H9 (cell line): ENCODE data around the gene ANKFY1. TPM values are rescaled to one million over a fixed set of nuclear protein-coding genes. Genes with fewer than 3 reads are reported as not detected.

Experiments
- DNase-seq: peaks from one replicate; pipeline ENCODE4 v3.0.0-alpha.2; 2017
- H2AFZ ChIP-seq: one replicate; pipeline ENCODE4 v1.6.1; 2013; ENCODE audit warnings: mild to moderate bottlenecking, low read length, control low read depth, moderate library complexity
- H2AK5ac ChIP-seq: 2 replicates; pipeline ENCODE4 v1.6.1; 2013; ENCODE audit warnings: low read length, control low read depth, mixed read lengths; ENCODE audit not compliant: insufficient read length
- H2BK120ac ChIP-seq: one replicate; pipeline ENCODE4 v1.6.1; 2013; ENCODE audit warnings: low read depth, mild to moderate bottlenecking, low read length, control low read depth, inconsistent platforms; ENCODE audit not compliant: poor library complexity, severe bottlenecking
- H2BK12ac ChIP-seq: 2 replicates; pipeline ENCODE4 v1.6.1; 2013; ENCODE audit warnings: low read length, control low read depth, mixed read lengths, low read depth; ENCODE audit not compliant: insufficient read length
- H2BK15ac ChIP-seq: 2 replicates; pipeline ENCODE4 v1.6.1; 2013; ENCODE audit warnings: low read depth, low read length, control low read depth
- H2BK20ac ChIP-seq: one replicate; pipeline ENCODE4 v1.6.1; 2013; ENCODE audit warnings: low read depth, mild to moderate bottlenecking, low read length, control low read depth, inconsistent platforms; ENCODE audit not compliant: poor library complexity, severe bottlenecking
- H2BK5ac ChIP-seq: 2 replicates; pipeline ENCODE4 v1.6.1; 2013; ENCODE audit warnings: low read length, control low read depth, mixed read lengths; ENCODE audit not compliant: insufficient read length
- H3K14ac ChIP-seq: 2 replicates; pipeline ENCODE4 v1.6.1; 2013; ENCODE audit warnings: low read length, control low read depth; ENCODE audit not compliant: insufficient read depth
- H3K18ac ChIP-seq: 2 replicates; pipeline ENCODE4 v1.6.1; 2013; ENCODE audit warnings: low read depth, mild to moderate bottlenecking, mixed read lengths, low read length, control low read depth; ENCODE audit not compliant: insufficient read length
- H3K23ac ChIP-seq: 2 replicates; pipeline ENCODE4 v1.6.1; 2013; ENCODE audit warnings: low read length, control low read depth, mixed read lengths, low read depth; ENCODE audit not compliant: insufficient read length
- H3K23me2 ChIP-seq: 2 replicates; pipeline ENCODE4 v1.6.1; 2013; ENCODE audit warnings: low read depth, mild to moderate bottlenecking, mixed read lengths, low read length, control low read depth; ENCODE audit not compliant: insufficient read length, poor library complexity, severe bottlenecking
- H3K27ac ChIP-seq: 2 replicates; pipeline ENCODE4 v1.5.1; 2013; ENCODE audit warnings: low read length, control low read depth, mixed read lengths, low read depth; ENCODE audit not compliant: insufficient read length
- H3K27me3 ChIP-seq: 2 replicates; pipeline ENCODE4 v1.6.1; 2013; ENCODE audit warnings: low read length, control low read depth, inconsistent platforms; ENCODE audit not compliant: insufficient read depth
- H3K4ac ChIP-seq: 2 replicates; pipeline ENCODE4 v1.6.1; 2013; ENCODE audit warnings: low read depth, mild to moderate bottlenecking, control low read depth, inconsistent platforms, low read length, moderate library complexity
- H3K4me1 ChIP-seq: 2 replicates; pipeline ENCODE4 v1.6.1; 2013; ENCODE audit warnings: low read length, control low read depth, inconsistent platforms; ENCODE audit not compliant: insufficient read depth
- H3K4me2 ChIP-seq: 2 replicates; pipeline ENCODE4 v1.6.1; 2013; ENCODE audit warnings: low read length, control low read depth, mixed read lengths; ENCODE audit not compliant: insufficient read length, insufficient read depth
- H3K56ac ChIP-seq: 2 replicates; pipeline ENCODE4 v1.6.1; 2013; ENCODE audit warnings: low read depth, mild to moderate bottlenecking, mixed read lengths, low read length, control low read depth; ENCODE audit not compliant: insufficient read length
- H3K79me1 ChIP-seq: 2 replicates; pipeline ENCODE4 v1.6.1; 2013; ENCODE audit warnings: low read depth, mild to moderate bottlenecking, moderate library complexity, low read length, control low read depth, inconsistent platforms; ENCODE audit not compliant: insufficient read depth, poor library complexity, severe bottlenecking
- H3K79me2 ChIP-seq: 2 replicates; pipeline ENCODE4 v1.6.1; 2013; ENCODE audit warnings: low read length, control low read depth, inconsistent platforms; ENCODE audit not compliant: insufficient read depth
- H3K9ac ChIP-seq: 2 replicates; pipeline ENCODE4 v1.6.1; 2013; ENCODE audit warnings: low read length, control low read depth, mixed read lengths; ENCODE audit not compliant: insufficient read length; ENCODE audit errors: extremely low read depth
- H3K9me3 ChIP-seq: one replicate; pipeline ENCODE4 v1.6.1; 2013; ENCODE audit warnings: low read depth, low read length, inconsistent platforms; ENCODE audit not compliant: control insufficient read depth
- H3T11ph ChIP-seq: one replicate; pipeline ENCODE4 v1.6.1; 2013; ENCODE audit warnings: mild to moderate bottlenecking, low read length, control low read depth, inconsistent platforms
- H4K20me1 ChIP-seq: one replicate; pipeline ENCODE4 v1.6.1; 2013; ENCODE audit not compliant: control insufficient read depth, insufficient read length, insufficient read depth
- H4K5ac ChIP-seq: 2 replicates; pipeline ENCODE4 v1.6.1; 2013; ENCODE audit warnings: low read depth, mild to moderate bottlenecking, mixed read lengths, low read length, control low read depth; ENCODE audit not compliant: insufficient read length
- H4K8ac ChIP-seq: replicated peaks from 2 replicates; pipeline ENCODE4 v1.6.1; 2013; ENCODE audit warnings: low read length, control low read depth, mixed read lengths, low read depth; ENCODE audit not compliant: insufficient read length
- H4K91ac ChIP-seq: 2 replicates; pipeline ENCODE4 v1.6.1; 2013; ENCODE audit warnings: low read depth, mild to moderate bottlenecking, moderate library complexity, mixed read lengths, low read length, control low read depth; ENCODE audit not compliant: insufficient read length
- H3K27ac Mint-ChIP-seq, 3 experiments: 2 replicates in 2 of 3; 3 replicates in 1 of 3; pipeline ENCODE4 v1.8.0; 2020 to 2021; ENCODE audit warnings: mixed read lengths in 3 of 3, mild to moderate bottlenecking in 1 of 3, moderate library complexity in 1 of 3
- H3K27me3 Mint-ChIP-seq: 2 replicates; pipeline ENCODE4 v1.8.0; 2021; ENCODE audit warnings: low read depth, mild to moderate bottlenecking, moderate library complexity, mixed read lengths
- H3K36me3 Mint-ChIP-seq, 3 experiments: 2 replicates in 2 of 3; 3 replicates in 1 of 3; pipeline ENCODE4 v1.8.0; 2020 to 2021; ENCODE audit warnings: low read depth in 3 of 3, mixed read lengths in 3 of 3; ENCODE audit not compliant: insufficient read depth in 1 of 3
- H3K4me1 Mint-ChIP-seq, 2 experiments: 2 replicates each; pipeline ENCODE4 v1.8.0; 2020; ENCODE audit warnings: mixed read lengths in 2 of 2
- H3K4me3 Mint-ChIP-seq, 2 experiments: 2 replicates in 1 of 2; 3 replicates in 1 of 2; pipeline ENCODE4 v1.8.0; 2020 to 2021; ENCODE audit warnings: mild to moderate bottlenecking in 2 of 2, mixed read lengths in 2 of 2, moderate library complexity in 1 of 2
- H3K9me3 Mint-ChIP-seq, 2 experiments: 2 replicates in 1 of 2; 3 replicates in 1 of 2; pipeline ENCODE4 v1.8.0; 2020; ENCODE audit warnings: mild to moderate bottlenecking in 2 of 2, mixed read lengths in 2 of 2, moderate library complexity in 1 of 2
- CTCF ChIP-seq: fragments of 200-600 bp; sonication (generic); conservative IDR thresholded peaks from 3 replicates; pipeline ENCODE4 v1.8.0; 2021; ENCODE audit warnings: antibody characterized with exemption, mild to moderate bottlenecking
- WGBS: extraction: QIAGEN DNeasy Blood & Tissue Kit; methylation state at CpG from one replicate; pipeline ENCODE4 v1.1.7; 2013; ENCODE audit warnings: missing lambda C conversion rate, low lambda C conversion rate, mixed read lengths; ENCODE audit not compliant: insufficient read length; ENCODE audit errors: extremely low coverage; 5-methylcytosine and 5-hydroxymethylcytosine counted together
- total RNA-seq: library from RNA; stranded (reverse); gene quantifications from 2 replicates; pipeline ENCODE4 v1.2.1, GENCODE V29; 2021

ANKFY1 gene
- total RNA-seq, 1 experiment from 2014 or later: 51.9 TPM

GRCh38 chr17:4219241-4219640 lies 44.5 kb downstream of the ANKFY1 start:
- H3K56ac ChIP-seq: no peak overlapping the region
- no peak for TF ChIP-seq CTCF
- DNase-seq: no peak
- no peak overlapping the region for H2BK15ac ChIP-seq
- H2BK12ac ChIP-seq: no peak overlapping the region
- H2BK20ac ChIP-seq: no peak overlapping the region
- no peak overlapping the region for H2BK5ac ChIP-seq
- H3K4ac ChIP-seq: no peak overlapping the region
- H3T11ph ChIP-seq: no peak overlapping the region
- Mint-ChIP-seq H3K4me1 (peaks cover 7 to 17% of the 10 kb centered on the region in 2 experiments), H3K36me3 (peaks cover 14 to 29% (median 24%) of the 10 kb centered on the region in 3 experiments; a peak in 6 of 7 replicates), H3K27me3 (no peaks in the 10 kb centered on the region), H3K4me3 (no peak overlapping the region), H3K27ac (peak overlapping the region in 1 of 3 experiments; percentile 92; a peak in 2 of 7 replicates), H3K9me3 (no peaks in the 10 kb centered on the region)
- no peaks in the 10 kb centered on the region for H3K23me2 ChIP-seq
- WGBS: no CpG with 5 or more reads among the region's 3 CpGs
- H3K4me2 ChIP-seq: no peak overlapping the region
- no peaks in the 10 kb centered on the region for H3K27me3 ChIP-seq
- H3K18ac ChIP-seq: no peak overlapping the region
- H2AK5ac ChIP-seq: no peak overlapping the region
- H4K8ac ChIP-seq: no peak overlapping the region
- H3K27ac ChIP-seq: no peak overlapping the region
- H3K9ac ChIP-seq: no peak overlapping the region
- H3K9me3 ChIP-seq: no peaks in the 10 kb centered on the region
- no peak overlapping the region for H3K23ac ChIP-seq
- H2BK120ac ChIP-seq: no peak overlapping the region
- H2AFZ ChIP-seq: no peak overlapping the region
- no peak overlapping the region for H3K14ac ChIP-seq
- no peaks in the 10 kb centered on the region for H3K79me2 ChIP-seq
- no peaks in the 10 kb centered on the region for H4K20me1 ChIP-seq
- H3K79me1 ChIP-seq: no peaks in the 10 kb centered on the region
- H4K5ac ChIP-seq: no peak overlapping the region
- H3K4me1 ChIP-seq: no peaks in the 10 kb centered on the region
- H4K91ac ChIP-seq: no peak overlapping the region
